SU-DHL-6 (cell line): Measurements from ENCODE around the gene TATDN3.

Experiments
- CTCF ChIP-seq: fragments of 200-600 bp; sonication (generic); IDR thresholded peaks from one replicate; pipeline ENCODE4 v1.5.1; 2017; ENCODE audit warnings: antibody characterized with exemption, mild to moderate bottlenecking, low read length, moderate library complexity; ENCODE audit not compliant: insufficient read depth, poor library complexity, severe bottlenecking
- EZH2phosphoT487 ChIP-seq: fragments of 200-600 bp; sonication (generic), shearing (Covaris generic); conservative IDR thresholded peaks from 2 replicates; pipeline ENCODE4 v1.6.1; 2018; ENCODE audit warnings: mild to moderate bottlenecking, antibody characterized with exemption, low read length, moderate library complexity, mixed read lengths

GRCh38 chr1:212827171-212827776 is 35.6 kb downstream of the TATDN3 start:
- no peak for TF ChIP-seq CTCF
- no peak for TF ChIP-seq EZH2phosphoT487
